HG02943 (cell line): ENCODE results near the gene DDAH2.

Experiments used
- ATAC-seq: cut with Tn5 transposase; IDR thresholded peaks from one replicate; pipeline ENCODE4 v1.9.1; 2021; ENCODE audit warnings: mild to moderate bottlenecking, low read depth, moderate library complexity; ENCODE audit not compliant: unreplicated experiment

The DDAH2 gene, protein sequence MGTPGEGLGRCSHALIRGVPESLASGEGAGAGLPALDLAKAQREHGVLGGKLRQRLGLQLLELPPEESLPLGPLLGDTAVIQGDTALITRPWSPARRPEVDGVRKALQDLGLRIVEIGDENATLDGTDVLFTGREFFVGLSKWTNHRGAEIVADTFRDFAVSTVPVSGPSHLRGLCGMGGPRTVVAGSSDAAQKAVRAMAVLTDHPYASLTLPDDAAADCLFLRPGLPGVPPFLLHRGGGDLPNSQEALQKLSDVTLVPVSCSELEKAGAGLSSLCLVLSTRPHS

GRCh38 chr6:31728767-31729514 lies at the start of gene DDAH2:
DDAH2 (minus strand) TSS chr6:31729299; CDS start chr6:31729161, 138 bp downstream.
- ATAC-seq, result no peak

- ATAC-seq, result no peak
These were observed 49.1 kb upstream of the DDAH2 start for GRCh38 chr6:31778193-31778592.

DNA sequence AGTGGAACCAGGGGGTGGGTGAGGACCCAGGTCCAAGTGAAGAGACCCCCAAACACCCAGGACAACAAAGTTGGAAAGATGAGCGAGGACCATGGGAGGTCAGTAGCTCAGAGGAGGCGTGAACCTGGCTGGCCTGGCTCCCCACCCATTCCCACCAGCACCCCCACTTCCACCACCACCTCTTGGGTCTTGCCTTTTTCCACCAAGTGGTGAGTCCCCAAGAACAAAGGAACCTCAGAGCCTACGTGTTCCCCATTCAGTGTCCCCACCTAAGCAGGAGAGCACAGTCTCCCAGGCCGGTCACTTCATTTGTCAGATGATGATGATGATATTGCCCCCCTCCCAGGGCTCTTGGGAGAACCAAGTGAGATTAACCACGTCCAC lies 48.6 kb upstream of the DDAH2 start:
- no peak for ATAC-seq

DNA sequence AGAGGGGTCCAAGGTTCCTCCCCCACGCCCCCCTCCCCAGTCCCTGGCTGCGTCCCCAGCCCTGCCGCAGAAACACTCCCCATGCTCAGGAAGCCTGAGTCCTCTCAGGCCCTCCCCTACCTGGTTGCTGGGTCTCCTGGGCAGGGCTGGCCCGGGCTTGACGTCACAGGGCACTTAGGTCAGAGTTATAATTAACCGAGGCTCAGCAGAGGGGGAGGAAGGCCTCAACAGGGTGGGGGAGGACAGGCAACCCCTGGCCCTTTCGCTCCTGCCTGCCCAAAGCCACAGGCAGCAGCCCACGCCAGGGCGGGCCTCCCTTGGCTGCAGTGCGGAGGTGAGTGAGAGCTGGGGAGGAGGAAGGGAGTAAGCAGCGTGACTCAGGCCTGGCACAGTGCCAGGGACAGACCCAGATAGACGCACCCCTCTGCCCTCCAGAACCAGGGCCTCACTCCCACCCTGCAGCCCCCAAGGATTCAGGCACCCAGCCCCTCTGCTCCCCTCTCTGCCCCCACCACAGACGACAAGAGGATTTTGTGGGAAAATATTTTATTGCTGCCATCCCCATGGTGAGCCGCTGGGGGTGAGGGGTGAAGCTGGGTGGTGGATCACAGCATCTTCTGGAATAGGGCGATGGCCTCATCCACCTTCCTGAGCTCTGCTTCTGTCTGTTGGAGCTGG lies 48.0 kb upstream of the DDAH2 start, which contains the start of gene VWA7:
Gene VWA7 (minus strand): TSS at position 340 of the 678 bp plus-strand sequence. CDS start 549 bp downstream, outside the sequence.
- ATAC-seq, result no peak

DNA sequence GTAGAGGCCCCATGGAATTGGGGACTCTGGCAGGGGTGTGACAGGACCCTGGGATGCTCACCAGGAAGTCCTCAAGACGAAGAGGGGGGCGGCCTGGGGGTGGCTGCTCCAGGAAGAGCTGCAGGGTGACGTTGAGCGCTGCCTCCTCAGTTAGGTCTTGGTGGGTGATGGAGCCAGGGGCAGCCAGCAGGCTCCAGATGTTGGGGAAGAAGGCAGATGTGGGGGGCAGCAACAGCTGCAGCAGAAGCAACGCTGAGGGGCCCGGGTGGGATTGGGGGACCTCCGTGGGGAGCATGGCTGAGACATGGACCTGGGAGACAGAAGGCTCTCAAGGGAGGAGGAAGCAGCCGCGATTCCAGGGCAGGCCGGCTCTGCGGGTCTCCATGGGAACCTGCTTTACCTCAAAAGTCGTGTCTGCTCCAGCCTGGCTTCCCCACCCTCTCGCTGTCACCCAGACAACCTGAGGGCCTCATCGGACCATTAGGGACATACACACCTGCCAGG lies 47.4 kb upstream of the DDAH2 start:
- no peak for ATAC-seq

DNA sequence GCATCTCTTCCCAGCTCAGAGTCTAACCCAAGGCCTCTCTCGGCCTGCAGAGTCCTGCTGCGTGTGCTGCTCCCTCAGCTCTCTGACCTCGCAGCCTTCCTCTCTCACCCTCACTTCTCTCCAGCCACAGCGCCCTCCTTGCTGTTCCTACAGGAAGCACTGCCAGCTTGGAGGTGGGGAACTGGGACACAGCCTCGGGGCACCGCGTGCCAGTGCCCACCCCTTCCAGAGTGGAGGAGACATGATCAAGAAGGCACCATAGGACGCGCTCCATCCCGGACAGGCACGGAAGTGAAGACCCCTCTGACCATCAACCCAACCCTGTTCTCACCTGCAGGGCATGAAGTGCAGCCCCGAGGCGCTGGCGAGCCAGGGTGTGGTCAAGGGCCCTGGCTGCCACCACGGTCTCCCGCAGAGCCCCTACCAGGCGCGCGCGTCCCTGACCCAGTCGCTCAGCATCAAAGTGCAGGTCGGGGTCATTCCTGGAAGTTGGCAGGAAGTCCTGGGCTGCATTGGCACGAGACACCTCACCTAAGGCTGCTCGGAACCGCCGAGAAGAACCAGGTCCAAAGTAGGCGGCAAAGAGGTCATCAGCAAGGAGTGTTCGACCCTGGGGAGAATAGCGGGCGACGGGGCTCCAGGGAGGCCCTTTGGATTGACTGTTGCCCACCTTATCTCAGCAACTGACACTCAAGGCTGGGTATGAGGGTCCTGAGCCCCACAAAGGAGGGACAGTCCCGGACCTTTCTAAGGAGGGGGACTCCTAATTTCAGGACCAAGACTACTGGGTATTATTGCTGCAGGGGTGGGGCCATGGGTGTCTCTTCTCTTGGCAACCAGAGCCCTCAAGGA lies 46.8 kb upstream of the DDAH2 start:
- no peak for ATAC-seq

- ATAC-seq, result no peak
These were observed 46.1 kb upstream of the DDAH2 start for GRCh38 chr6:31775184-31775583.

- no peak for ATAC-seq
These were observed 42.9 kb upstream of the DDAH2 start for GRCh38 chr6:31771992-31772358.

GRCh38 chr6:31770860-31771259 lies 41.8 kb upstream of the DDAH2 start:
- ATAC-seq, result no peak

- ATAC-seq, result no peak
These were observed 40.7 kb upstream of the DDAH2 start for GRCh38 chr6:31769684-31770371.

DNA sequence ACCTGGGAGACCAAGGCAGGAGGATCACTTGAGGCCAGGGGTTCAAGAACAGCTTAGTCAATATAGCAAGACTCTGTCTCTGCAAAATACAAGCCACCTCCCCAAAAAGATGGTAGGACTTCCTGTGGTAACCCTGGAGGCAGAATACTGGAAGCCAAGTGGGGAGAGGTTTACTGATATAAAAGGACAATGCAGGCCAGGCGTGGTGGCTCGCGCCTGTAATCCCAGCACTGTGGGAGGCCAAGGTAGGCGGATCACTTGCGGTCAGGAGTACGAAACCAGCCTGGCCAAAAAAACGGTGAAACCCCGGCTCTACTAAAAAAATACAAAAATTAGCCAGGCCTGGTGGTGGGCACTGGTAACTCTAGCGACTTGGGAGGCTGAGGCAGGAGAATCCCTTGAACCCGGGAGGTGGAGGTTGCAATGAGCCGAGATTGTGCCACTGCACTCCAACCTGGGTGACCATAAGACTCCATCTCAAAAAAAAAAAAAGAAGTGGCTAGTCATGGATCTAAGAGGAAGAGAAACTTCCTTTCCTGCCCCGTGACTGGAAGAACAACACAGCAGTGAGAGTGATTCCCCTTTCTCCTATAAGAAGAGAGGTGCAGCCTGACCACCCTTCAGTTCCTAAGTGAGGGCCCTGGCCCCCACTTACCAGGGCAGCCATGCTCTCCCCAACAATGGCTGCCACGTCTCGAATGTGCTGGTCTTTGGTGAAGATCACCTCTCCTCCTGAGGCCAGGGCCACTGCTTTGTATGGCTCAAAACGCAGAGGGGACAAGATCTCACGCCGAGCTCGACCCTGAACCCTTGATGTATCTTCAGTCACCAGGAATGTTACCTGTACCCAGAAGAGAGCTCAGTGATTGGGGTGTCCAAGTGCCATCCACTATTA lies 39.5 kb upstream of the DDAH2 start:
- ATAC-seq, result no peak

DNA sequence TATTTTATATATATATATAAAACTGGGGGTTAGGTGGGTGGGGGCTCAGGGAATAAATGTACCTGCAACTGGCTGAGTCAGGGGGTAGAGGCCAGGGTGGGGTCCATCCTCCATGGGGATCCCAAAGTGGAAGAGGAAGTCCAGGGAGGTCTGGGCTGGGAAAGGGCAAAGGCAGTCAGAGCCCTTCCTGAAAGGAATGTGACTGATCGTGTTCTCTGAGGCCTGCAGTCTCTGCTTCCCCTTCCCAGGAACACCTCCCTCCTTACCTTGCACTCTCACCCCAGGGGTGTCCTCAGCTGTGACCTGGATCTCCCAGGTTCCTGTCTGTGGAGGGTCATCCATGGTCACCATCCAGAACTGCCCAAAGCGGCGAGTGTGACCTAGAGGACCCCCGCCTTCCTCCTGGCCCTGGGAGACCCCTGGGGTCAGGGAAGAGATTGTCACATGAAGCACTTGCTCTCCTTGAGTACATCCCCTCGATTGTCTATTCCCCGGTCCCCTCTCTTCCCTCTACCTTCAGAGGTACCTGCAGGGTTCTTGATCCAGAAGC lies 38.1 kb upstream of the DDAH2 start:
- no peak for ATAC-seq

DNA sequence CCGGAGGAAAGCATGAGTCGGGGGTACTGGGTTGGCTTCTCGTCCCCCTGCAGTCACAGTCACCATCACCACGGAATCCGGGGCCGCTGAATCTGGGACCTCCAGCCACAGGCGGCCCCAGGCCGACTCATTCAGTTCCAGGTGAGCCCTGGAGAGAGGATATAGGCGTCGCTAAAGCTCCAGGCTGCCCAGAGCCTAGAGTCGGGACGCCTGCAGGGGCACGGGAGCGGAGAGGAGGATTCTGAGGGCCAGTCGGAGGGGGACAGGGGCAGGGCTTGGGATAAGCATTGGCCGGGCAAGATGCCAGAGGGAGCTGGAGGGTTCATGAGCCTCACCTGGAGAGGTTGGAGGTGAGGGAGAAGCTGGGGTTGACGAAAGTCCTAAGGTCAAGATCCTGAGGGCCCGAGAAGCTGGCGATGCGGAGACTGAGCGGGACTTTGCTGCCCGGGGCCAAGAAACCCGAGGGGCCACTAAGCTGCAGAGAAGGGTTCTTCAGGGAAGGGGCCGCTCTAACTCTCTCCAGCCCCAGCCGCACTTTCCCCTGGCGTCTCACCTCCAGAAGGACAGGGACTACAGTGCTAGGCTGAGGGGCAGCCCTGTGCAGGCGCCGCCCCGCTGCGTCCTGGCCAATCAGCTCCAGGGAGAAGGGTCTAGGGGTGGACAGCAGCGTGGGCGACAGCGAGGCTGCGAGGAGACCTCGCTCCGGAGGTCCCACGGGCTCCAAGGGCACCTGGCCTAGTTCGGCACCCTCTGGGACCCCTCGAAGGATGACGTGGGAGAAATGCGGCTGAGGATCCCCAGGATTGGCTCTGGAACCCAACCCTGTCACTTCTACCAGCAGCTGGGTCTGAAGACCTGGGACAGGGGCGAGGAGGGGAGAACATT lies 37.1 kb upstream of the DDAH2 start:
- no peak for ATAC-seq

DNA sequence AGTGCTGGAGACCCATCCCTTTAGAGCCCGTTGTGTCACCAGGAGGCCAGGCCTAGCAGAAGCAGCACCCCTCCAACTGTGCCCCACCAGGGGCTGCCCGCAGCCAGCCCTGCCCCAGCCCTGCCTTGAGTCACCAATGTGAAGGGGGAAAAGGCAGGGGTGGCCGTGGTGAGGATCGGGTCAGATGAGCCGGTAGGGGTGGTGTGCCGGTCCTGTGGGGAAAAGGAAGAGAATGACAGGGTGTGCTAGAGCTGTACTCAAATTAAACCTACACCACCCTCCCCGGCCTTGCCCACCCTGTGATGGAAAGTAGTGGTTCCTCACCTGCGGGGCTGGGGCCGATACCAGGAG lies 36.4 kb upstream of the DDAH2 start:
- no peak for ATAC-seq

DNA sequence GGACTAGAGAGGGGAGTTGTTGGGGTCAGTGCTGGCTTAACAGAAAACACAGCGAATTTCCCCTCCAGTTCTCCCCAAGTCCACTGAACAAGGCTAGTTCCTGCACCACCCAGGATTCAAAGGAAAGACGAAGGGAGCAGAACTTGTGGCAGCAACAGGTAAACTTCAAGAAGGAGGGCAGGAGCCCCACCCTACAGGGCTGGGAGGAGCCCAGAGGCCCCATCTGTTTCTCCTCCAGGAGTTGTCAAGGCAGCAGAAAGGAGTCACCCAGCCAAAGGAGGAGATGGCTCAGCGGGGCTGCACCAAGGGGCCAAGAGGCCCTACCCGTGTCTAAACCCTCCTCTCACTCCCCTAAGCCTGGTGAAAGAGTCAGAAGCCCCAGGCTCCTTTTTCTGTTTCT lies 35.1 kb upstream of the DDAH2 start:
- ATAC-seq, result no peak

DNA sequence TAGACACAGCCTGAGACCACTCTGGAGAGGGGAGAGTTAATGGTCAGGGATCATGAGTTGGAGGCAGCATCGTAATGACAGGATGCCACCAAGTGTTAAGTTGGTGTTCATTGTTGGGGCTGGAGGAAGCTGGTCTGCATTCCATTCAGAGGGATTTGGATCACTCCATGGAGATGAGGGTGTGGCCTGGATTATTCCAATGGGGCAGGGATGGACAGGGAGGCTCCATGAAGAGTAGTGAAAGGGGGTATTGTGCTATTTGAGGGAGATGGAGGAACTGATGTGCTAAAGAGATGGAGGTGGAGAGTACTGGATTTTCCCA lies 34.5 kb upstream of the DDAH2 start:
- ATAC-seq, result no peak

DNA sequence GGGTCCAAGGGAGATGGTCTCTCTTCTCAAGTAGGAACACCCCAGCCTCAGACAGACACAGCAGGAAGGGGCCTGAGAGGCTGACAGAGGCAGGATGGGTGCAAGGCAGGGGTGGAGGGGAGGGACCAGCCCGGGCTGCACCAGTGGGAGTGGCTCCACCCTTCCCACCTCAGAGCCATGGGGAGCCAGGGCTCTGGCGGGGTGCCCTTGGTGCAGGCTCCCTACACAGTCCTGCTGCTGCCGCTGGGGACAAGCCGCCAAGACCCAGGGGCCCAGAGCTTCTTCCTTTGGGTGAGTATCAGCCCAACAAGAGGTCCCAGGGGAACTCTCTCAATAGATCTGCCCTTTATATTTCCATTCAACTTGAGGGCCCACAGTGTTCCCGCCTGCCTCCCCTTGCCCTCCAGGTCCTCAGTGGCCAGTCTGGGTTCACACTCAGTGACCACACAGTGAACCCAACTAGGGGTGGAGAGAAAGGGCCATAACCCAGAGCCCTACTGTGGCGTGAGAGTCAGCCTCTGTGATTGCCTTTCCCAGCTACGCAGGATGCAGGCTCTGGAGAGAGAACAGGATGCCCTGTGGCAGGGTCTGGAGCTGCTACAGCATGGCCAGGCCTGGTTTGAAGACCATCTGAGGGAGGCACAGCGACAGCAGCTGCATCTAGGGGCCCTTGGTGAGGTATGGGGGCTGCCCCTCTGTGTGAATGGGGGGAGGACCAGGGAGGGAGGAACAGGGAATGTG lies 33.9 kb upstream of the DDAH2 start:
- no peak for ATAC-seq
